NCI-H2171 treated with DMSO at 0.1 percent for 48 hours (cell line): ENCODE results near the gene NAPA.

ENCODE experiments used
- DNase-seq: peaks from one replicate; lab custom pipeline; 2025; lab: John Stamatoyannopoulos, UW

The NAPA gene

GRCh38 chr19:47514869-47515588 is at the start of gene NAPA:
NAPA (minus strand) TSS chr19:47515063; CDS start chr19:47514940, 123 bp downstream.
- DNase-seq, result peak; percentile 100

DNA sequence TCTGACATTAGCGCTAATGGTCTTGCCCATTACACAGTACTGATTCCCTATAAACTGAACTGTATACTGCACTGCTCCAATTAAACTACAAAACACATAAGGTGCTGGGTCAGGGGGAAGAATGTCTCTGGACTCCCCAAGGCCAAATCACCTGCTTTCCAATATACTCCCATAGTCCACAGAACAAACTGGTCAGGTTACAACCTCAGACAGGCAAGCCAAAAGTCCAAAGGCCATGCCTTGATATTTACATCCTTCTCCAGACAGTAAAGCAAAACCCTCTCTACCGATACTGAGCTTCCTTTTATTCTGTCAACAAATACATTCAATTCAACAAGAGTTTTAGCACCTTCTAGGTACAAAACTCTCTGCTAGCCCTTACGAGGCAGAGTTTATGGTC is 49.2 kb upstream of the NAPA start:
- DNase-seq, result no peak

DNA sequence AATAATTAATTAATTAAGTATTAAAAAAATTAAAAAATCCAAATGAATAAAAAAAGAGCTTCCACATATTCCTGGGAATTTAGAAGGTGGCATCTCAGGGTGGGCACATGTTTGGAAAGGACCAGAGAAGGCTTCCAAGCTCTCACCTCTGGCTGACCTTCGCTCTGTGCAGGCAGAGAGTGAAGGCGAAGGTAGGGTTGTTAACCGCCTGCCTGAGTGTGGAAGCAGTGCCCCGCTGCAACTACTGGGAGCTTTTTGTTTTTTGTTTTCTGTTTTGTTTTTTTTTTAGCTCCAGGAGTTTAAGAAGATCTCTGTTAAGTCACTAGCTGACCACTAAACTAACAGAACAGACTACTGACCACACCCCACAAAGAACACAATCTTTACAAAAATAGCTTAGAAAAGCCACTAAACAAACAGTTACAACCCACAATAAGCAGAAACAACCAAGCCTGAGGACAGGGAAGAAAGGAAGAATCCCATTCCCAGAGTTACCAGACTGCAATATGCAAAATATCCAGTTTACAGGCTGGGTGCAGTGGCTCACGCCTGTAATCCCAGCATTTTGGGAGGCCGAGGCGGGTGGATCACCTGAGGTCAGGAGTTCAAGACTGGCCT is 46.7 kb upstream of the NAPA start:
- no peak for DNase-seq

GRCh38 chr19:47560999-47561398 is 46.1 kb upstream of the NAPA start:
- DNase-seq, result no peak

DNA sequence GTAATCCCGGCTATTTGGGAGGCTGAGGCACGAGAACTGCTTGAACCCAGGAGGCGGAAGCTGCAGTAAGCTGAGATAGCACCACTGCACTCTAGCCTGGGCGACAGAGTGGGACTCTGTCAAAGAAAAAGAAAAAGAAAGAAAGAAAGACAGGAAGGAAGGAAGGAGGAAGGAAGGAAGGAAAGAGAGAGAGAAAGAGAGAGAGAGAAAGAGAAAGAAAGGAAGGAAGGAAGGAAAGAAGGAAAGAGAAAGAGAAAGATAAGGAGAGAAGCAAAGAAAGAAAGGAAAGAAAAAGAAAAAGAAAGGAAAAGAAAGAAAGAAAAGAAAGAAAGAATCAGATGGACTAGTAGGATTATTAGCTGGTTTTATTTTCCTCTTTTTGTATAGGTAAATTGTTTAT is 35.3 kb upstream of the NAPA start:
- no peak for DNase-seq

- DNase-seq, result no peak
Observed at GRCh38 chr19:47549261-47549862, 34.5 kb upstream of the NAPA start.

DNA sequence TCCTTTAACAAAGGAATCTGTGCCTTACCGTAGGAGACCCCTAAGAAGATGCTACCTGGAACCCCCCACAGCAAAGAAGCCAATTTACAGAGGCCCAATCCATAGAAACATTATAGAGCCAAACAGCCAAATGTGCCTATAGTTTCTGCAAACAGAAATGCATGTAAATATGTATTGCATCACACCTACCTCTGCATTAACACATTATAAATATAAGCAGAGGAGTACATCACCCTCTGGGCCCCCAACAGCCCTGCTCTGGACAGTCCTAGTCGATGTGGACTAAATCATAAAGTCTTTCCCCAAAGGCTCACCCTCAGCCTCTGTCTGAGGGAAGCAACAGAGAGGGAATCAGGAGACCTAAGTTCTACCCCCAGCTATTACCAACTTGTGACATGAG is 32.3 kb upstream of the NAPA start:
- DNase-seq, result no peak

- DNase-seq, result no peak
Observed at GRCh38 chr19:47545061-47545948, 30.4 kb upstream of the NAPA start.

DNA sequence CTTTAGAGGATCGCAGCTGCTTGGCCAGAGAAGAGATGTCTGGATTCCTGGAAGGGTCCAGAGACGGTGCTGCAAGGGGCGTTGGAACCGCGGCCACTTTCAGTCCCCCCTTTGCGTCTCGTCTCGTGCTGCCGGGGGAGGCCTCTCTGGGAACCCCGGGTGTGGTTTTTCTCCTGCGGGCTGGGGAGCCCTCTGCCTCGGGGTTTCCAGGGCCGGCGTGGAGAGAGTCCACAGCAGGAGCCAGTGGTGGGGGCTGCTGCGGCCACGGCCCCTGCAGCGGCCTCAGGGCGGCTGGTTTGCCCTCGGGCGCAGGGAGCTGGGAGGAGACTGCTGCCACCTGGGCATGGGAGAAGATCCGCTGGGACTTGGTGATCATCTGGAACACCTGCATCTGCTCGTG is 29.6 kb upstream of the NAPA start:
- no peak for DNase-seq

GRCh38 chr19:47544075-47544474 is 29.2 kb upstream of the NAPA start:
- DNase-seq, result no peak

- no peak for DNase-seq
Observed at GRCh38 chr19:47542030-47542475, 27.2 kb upstream of the NAPA start.

- DNase-seq, result no peak
Observed at GRCh38 chr19:47541518-47541917, 26.7 kb upstream of the NAPA start.

- DNase-seq, result no peak
Observed at GRCh38 chr19:47540748-47541147, 25.9 kb upstream of the NAPA start.

DNA sequence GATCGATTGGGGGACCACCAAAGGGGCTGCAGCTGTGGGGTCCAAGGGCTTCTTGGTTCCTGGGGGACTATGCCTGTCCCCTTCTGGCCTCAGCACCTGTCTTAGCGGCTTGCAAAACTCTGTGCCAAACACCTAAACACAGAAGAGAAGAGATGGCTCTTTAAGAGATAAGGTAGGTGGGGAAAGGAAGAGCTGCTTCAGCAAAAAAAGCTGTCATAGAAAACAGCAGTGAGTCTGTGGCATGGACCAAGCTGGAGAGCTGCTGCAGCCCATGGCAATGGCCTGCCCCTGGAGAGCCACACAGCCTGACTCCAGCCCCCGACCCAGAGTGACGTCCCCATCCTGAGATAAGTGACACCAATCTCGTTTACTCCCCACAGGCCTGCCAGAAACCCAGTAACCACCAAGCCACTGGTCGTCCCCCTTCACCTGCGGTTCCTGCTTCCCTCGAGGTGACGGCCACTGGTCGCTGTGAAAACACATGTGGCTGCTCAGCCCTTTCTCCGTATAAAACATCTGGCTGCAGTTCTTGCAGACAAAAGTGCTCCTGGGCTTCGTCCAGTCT is 25.0 kb upstream of the NAPA start:
- DNase-seq, result no peak

DNA sequence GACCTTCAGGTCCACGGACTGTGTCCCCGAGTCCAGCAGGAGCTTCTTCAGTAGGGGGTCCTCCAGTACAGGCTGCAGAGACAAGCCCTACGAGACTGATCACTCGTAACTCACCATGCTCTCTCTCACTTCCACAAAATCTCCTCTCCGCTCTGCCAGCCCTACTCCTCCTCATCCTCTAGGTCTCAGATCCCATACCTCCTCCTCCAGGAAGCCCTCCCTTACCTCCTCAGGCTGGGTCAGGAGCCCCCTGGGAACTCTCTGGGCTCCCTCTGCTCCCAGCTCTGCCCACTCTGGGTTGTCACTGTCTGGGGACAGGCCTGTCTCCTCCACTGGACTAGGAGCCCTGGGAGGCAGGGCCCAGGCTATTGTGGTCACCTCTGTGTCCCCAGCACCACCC is 23.9 kb upstream of the NAPA start:
- DNase-seq, result no peak

DNA sequence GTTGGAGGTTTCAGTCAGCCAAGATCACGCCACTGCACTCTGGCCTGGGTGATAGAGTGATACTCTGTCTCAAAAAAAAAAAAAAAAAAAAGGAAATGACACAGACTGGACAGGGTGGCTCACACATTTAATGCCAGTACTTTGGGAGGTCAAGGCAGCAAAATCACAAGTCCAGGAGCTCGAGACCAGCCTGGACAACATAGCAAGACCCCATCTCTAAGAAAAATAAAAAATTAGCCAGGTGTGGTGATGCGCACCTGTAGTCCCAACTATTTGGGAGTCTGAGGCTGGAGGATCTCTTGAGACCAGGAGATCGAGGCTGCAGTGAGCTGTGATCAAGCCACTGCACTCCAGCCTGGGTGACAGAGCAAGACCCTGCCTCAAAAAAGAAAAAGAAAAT is 22.6 kb upstream of the NAPA start:
- DNase-seq, result no peak

DNA sequence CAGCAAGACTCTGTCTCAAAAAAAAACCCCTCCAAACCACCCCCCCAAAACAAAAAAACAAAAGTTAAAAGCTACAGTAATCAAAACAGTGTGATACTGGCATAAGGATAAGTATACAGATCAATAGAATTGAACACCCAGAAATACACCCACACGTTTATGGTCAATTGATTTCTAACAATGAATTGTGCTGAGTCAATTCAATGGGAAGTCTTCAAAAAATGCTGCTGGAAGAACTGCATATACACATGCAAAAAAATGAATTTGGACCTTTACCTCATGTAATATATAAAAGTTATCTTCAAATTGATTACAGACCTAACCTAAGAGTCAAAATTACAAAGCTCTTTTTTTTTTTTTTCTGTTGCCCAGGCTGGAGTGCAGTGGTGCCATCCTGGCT is 19.8 kb upstream of the NAPA start:
- no peak for DNase-seq

DNA sequence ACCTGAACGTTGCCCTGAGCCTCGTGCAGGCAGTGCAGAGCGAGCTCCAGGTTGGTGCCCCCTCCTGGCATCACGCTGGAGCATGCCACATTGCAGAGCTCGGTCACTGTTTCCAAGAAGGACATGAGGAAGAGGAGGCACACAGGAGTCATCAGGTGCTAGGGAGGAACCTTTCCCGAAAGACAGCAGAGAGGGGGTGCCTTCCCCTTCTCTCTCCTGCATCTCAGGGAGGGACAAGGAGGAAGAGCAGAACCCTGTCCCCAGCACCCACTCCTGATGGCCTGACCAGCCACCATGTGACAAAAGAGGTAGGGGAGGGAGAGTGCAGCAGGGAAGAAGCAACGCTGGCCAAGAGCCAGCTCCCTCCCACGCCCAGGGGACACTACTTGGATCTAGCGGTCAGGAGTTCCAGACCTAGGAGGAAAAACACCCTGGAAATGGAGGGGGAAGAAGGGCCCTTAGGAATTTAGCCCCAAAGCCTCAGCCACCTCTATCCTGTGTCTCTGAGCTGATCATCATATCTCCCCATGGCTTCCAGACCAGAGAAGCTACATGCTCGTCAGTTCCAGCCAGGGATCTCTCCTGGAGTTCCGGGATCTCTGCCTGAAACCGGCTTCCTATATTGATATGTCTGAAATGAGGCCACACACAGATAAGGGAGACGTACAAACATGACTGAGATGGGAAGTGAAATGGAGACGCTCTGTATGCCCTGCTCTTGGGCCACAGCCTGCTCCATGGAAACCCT is 17.0 kb upstream of the NAPA start:
- DNase-seq, result no peak

DNA sequence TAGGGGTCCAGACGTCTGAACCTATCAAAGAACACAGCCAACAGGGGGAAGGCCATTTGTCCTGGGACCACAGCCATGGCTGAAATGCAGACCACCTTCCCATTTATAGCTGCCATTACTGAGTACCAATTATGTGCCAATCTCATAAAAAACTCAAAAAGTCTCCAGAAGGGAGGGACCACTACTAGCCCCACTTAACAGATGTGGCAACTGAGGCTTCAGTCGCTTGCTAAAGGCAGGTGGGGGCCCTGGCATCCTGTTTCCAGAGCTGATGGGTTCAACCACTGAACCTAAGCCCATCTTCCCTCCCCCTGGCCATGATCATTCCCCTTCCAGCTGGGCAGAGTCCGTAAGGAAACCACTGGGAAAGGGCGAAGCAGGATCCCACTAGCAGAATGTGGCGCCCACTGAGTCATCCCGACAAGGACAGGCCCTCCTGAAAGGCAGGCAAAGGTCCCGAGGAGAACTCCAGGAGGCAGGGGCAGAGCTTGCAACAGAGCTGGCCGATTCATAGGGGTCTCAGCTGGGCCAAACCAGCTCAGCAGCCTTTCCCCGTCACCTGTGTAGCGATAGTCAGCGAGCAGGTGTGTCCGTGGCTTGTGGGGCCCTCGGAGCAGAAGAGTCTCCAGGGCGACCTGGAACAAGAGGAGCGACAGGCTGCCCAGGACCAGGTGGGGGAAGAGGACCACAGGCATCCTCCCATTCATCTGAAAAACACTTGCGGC is 14.3 kb upstream of the NAPA start:
- no peak for DNase-seq

DNA sequence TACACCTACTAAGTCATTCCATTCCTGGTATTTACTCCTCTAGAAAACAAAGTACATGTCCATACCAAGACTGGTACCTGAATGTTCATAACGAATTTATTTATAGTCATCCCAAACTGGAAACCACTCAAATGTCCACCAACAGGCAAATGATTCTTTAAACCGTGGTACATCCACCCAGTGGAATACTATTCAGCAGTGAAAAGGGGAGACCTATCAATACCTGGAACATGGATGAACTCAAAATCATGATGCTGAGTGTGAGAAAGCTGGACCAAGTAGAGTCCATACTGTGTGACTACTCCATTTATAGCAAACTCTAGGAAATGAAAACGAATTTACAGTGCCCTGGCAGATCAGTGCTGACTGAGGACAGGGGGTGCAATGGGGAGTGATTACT is 11.9 kb upstream of the NAPA start:
- no peak for DNase-seq

DNA sequence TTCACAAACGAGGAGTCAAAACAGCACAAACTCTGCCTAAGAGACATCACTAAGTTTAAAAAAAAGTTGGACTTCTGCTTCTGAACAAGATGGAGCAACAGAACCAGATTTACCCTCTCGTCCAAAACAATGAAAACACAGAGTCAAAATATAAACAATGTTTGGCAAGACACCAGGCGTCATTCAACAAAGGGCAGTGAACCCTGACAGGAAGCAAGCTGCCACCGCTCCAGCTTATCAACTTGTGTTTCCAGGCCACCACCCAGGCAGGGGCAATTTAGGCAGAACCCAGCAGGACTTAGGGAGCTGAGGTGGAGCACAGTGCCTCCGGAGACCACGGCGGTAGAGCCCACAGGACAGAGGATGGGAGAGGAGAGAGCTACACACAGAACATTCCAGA is 8.6 kb upstream of the NAPA start:
- DNase-seq, result peak; percentile 51
